SIG-M5 (cell line): ENCODE results near the gene TMEM151B.

Source experiments
- DNase-seq: peaks from one replicate; lab custom pipeline; 2025; lab: John Stamatoyannopoulos, UW

The TMEM151B gene

DNA sequence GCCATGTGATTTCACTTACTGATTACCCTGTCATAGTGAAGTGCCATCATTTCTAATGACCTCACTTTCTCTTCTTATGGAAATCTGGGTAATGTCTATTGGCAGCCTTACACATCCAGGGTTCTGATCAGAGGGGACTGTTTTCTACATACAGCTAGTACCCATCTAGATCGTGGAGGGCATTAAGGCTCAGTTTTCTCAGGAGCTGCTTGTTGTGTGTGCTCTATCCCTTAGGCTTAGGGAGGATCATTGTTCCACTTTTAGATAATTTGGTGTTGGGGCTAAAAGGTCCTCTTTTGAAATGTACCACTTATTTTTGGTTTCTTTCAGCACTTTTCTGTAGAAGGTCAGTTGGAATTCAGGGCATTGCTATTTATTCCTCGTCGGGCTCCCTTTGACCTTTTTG is 19.5 kb upstream of the TMEM151B start:
- DNase-seq = no peak

DNA sequence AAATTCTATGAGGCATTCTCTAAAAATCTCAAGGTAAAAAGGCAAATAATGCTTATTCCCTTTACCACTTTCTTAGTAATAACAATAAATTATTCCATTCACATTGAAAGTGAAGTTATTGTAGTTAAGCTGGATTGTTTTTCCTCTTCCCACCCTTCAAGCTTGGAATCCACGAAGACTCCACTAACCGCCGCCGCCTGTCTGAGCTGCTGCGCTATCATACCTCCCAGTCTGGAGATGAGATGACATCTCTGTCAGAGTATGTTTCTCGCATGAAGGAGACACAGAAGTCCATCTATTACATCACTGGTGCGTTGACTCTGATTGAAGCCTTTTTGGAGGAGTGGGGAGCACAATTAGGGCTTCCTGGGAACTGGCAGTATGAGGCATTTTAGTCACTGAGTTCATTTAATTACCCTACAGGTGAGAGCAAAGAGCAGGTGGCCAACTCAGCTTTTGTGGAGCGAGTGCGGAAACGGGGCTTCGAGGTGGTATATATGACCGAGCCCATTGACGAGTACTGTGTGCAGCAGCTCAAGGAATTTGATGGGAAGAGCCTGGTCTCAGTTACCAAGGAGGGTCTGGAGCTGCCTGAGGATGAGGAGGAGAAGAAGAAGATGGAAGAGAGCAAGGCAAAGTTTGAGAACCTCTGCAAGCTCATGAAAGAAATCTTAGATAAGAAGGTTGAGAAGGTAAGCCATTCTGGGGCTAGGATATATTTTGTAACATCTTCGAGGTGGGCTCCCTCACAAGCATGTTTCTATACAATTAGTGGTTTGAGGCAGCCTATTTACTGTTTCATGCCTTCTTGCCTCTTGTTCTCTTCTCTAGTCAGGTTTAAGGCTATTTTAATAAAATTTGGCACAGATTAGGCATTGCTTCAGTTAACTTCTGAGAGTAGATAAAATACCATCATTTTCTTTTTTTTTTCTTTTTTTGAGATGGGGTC is 18.4 kb upstream of the TMEM151B start:
- no peak for DNase-seq

DNA sequence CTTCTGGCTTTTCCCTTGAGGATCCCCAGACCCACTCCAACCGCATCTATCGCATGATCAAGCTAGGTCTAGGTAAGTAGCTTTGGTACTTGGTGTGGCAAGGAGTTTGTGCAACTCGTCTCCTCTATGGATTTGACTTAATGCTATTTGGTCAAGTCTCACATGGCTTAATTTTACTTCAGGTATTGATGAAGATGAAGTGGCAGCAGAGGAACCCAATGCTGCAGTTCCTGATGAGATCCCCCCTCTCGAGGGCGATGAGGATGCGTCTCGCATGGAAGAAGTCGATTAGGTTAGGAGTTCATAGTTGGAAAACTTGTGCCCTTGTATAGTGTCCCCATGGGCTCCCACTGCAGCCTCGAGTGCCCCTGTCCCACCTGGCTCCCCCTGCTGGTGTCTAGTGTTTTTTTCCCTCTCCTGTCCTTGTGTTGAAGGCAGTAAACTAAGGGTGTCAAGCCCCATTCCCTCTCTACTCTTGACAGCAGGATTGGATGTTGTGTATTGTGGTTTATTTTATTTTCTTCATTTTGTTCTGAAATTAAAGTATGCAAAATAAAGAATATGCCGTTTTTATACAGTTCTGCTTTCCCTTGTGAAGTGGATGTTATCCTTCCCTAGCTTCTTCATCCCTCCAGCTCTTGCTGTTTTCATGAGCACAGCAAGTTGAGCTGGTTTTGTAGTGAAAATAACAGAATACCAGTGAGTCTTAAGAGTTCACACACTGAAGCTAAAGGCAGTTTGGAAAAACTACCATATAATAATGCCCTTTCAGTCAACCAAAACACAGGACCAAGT is 16.7 kb upstream of the TMEM151B start:
- no peak for DNase-seq

DNA sequence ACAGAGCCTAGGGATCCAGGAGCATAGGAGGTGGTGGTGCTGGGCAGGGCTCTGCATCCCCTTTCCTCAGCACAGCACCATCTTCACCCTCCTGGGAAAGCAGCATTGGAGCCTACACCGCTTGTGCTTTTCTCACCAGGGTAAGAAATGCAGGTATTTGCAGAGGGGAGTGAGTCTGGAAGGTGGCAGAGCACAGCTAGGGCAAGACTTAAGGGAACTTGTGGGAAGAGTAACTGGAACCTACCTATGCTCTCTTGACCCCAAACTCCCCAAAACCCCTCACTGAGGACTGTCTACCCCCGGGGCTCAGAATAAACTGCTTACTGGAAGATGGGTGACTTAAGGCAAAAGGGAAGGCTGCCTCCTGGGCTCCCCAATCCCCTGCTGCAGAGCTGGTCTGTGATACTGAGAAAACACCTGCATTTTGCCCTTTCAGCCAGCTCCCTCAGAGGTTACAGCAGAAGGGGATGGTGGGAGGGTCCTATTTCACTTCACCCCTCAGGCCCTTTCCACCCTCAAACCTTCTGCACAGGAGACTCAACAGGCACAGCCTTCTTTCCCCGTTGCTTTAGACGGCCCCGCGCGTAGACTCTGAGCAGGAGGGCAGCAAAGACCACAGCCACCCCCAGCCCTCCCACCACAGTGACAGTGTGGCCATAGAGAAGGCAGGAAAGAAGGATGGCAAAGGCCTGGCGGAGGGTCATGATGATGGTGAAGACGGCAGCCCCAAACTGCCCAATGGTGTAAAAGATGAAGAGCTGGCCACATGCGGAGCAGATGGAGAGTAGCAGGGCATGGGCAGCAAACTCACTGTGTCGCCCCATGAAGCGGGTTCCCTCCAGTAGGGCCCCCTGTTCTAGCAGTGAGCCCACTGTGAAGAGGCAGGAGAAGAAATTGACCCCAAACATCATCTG is 15.8 kb upstream of the TMEM151B start:
- no peak for DNase-seq

- no peak for DNase-seq
Measured at GRCh38 chr6:44255105-44255808, 15.0 kb upstream of the TMEM151B start.

DNA sequence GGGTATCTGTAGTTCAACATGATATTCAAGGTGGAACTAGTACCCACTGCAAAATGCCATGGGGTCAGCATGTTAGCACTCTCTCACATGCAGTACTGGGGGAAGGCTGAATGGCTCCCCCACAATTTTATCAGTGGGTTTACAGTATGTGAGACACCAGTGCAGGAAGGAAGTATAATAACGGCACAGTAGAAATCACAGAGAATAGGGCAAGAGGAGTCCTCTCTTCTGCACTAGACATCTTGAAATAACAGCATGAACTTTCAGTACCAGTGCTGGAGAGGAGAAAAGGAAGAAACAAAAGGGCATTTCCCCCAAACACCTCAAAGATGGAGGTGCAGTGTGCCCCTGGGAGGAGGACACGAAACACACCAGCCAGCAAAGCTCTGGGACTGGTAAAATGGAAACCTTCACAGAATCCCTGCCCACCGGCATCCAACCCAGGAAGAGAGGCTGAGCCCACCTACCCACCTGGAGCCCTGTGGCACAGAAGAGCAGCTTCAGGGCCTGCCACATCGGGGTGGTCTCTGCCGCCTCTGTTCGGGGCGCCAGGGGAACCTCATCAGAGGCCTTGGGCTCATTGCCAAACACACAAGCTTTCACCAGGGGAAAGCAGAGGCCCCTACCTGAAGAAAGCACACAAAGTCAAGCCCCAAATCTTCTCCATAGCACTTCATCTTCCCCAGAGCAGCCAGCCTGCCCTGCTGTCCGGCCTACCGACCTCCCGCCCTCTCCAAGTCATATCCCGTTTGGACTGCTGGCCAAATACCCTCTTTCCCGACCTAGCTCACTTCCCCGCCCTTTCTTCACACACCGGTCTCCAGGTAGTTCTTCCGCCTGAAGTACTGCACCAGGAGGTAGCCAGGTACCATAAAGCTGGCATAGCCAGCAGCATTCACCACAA is 14.1 kb upstream of the TMEM151B start:
- no peak for DNase-seq

GRCh38 chr6:44256775-44257024 is 13.6 kb upstream of the TMEM151B start:
- DNase-seq = no peak

DNA sequence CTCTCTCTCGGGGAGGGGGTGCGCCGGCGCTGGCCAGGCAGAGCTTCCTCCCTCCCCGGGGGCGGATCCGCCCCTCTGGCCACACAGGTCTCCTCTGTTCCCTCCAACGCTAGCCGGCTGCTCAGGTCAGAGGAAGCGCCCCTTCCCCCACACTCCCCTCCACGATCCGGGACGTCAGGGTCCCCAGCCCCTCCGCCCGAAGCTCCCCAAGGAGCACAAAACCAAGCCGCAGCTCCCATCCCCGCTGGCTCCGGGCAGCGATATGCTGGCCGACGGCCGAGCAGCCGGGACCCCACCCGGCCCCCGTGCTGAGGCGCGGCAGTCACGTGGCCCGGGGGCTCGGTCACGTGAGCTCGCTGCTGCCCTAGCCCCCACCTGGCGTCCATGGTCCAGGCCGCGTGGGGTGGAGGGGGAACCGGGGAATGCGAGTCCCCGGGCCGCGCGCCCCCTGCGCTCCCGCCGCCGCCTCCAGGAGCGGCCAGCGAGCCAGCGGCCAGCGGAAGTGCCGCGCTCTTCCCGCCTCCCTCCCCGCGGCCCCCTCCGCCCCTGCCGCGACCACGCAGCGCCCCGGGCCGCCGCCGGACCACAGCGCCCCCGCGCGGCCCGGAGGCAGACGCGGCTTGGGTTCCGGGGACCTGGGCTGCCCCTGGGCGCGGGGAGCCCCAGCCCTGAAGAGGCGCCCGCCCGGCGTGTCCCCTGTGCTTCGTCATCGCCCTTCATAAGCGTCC is 13.1 kb upstream of the TMEM151B start, which contains the start of gene SLC35B2:
Gene SLC35B2 (minus strand): TSS at position 504 of the 728 bp plus-strand sequence. CDS start 118 bp downstream, at position 386.
- DNase-seq = no peak

- DNase-seq = no peak
Measured at GRCh38 chr6:44257753-44258324, 12.4 kb upstream of the TMEM151B start.

DNA sequence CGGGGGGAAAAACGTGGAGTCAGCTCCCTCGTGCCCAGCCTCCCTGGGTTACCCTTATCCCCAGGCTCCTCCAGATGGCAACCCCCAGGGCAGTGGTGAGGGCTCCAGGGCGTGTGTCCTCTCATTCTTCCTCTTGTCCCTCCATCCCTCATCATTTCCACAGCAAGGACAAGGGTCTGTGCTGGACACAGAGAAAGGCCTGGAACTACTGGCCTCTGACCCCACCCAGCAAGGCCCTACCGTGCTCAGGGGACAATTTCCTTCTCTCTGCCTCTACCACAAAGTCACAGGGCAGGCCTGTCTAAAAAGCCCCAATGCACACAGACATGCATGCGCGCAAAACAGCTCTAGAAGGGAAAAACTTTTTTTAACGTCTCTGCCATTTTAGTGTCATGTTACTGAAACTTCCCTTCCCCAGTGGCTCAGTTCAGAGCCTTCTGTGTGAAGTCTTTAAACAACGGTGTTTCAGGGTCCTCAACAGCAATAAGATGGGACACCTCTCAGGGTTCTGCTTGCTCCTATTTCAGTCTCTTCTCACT is 11.9 kb upstream of the TMEM151B start:
- DNase-seq = no peak

DNA sequence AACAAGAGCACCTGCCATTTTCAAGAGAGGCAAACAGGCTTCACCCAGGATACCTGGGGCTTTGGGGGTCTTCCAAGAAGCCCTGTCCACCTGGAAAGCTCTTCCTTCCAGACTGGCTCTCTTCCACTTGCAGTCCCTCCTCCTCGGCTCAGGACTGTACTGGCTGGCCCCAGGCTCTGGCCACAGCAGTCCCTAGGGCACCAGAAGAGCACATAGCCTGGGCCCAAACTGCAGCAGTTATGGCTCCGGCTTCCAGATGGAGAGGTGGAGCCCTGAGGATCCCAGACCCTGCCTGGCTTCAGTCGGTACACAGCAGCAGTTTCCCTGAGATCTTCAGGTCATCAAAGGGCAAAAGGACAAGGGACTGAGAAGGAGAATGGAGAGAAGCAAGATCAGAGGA is 11.3 kb upstream of the TMEM151B start:
- DNase-seq = no peak

DNA sequence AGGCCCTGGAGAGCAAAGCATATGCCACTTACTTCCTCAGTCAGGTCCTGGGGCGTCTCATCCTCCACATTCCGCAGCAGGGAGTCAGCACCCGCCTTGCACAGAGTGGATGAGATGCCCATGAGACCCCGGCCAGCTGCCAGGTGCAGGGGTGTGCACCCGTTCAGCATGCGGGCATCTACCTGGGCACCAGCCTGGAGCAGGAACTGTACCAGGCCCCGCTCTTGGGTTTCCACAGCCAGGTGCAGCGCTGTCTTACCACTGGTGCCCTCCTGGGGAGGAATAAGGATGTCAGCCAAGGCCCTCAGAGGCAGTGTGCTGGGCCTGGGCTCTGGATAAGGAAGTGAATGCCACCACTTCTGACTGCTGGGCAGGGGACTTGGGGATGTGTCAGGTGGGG is 10.2 kb upstream of the TMEM151B start:
- no peak for DNase-seq

- DNase-seq = no peak
Measured at GRCh38 chr6:44260451-44261297, 9.6 kb upstream of the TMEM151B start.

DNA sequence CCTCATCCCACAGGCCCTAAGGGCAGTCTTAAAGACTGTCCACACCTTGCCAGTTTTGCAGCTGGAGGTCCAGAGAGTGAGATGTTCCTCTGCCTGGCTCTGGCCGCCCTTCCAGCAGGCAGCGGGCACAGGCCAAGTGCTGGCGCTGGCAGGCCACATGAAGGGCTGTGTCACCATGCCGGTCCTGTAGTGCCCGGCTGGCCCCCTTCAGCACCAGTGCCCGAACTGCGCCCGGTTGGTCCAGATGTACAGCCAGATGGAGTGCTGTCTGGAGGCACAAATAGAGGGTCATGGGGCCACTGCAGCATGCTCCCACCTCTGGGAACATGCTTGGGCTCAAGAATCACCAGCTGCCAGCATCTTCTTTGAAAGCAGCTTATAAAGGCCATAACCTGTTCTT is 8.7 kb upstream of the TMEM151B start:
- DNase-seq = no peak

- DNase-seq = no peak
Measured at GRCh38 chr6:44262467-44263353, 7.5 kb upstream of the TMEM151B start.

GRCh38 chr6:44263354-44264100 is 6.7 kb upstream of the TMEM151B start:
- DNase-seq = no peak
